H1 (cell line): ENCODE results near the gene IRF2BP2. TPM values are rescaled to one million over a fixed set of nuclear protein-coding genes. Genes with fewer than 3 reads are reported as not detected.

Experiments
- CTCF ChIA-PET: fragments of 300-600 bp; sonication (Branson Sonifier 250); formaldehyde crosslinking; loops from one replicate; lab custom pipeline; 2021; ENCODE audit not compliant: partially characterized antibody; lab: Charles Lee
- POLR2A ChIA-PET: fragments of 300-600 bp; sonication (Branson Sonifier 250); formaldehyde crosslinking; loops from one replicate; lab custom pipeline; 2021; ENCODE audit warnings: inconsistent platforms; ENCODE audit not compliant: partially characterized antibody; lab: Charles Lee
- DNase-seq, 2 experiments: peaks; one replicate each; pipeline versions ENCODE4 v3.0.0 to v3.0.0-alpha.2; 2010 to 2022; ENCODE audit warnings: low spot score in 2 of 2, low read depth in 1 of 2, mixed read lengths in 1 of 2
- FAIRE-seq: peaks from 2 replicates; lab custom pipeline; 2011; peaks lifted over from hg19 to GRCh38; lab: Jason Lieb, UNC
- H2AFZ ChIP-seq: 2 replicates; pipeline ENCODE4 v1.8.1; 2012; ENCODE audit warnings: low read length, inconsistent platforms
- H2AK5ac ChIP-seq: 2 replicates; pipeline ENCODE4 v1.6.1; 2013; ENCODE audit warnings: low read depth, low read length
- H2BK120ac ChIP-seq: replicated peaks from 2 replicates; pipeline ENCODE3; 2013; ENCODE audit warnings: low read depth, low read length, inconsistent platforms
- H2BK12ac ChIP-seq: 2 replicates; pipeline ENCODE4 v1.6.1; 2013; ENCODE audit warnings: low read depth, low read length
- H2BK15ac ChIP-seq: 2 replicates; pipeline ENCODE4 v1.6.1; 2013; ENCODE audit warnings: low read length
- H2BK20ac ChIP-seq: 2 replicates; pipeline ENCODE4 v1.6.1; 2013; ENCODE audit warnings: low read length
- H2BK5ac ChIP-seq: 2 replicates; pipeline ENCODE4 v1.6.1; 2013; ENCODE audit warnings: low read depth, low read length
- H3K14ac ChIP-seq: 2 replicates; pipeline ENCODE4 v1.6.1; 2013; ENCODE audit warnings: inconsistent platforms; ENCODE audit not compliant: insufficient read length
- H3K18ac ChIP-seq: 2 replicates; pipeline ENCODE4 v1.6.1; 2013; ENCODE audit warnings: low read length; ENCODE audit errors: extremely low read depth
- H3K23ac ChIP-seq: 2 replicates; pipeline ENCODE4 v1.6.1; 2013; ENCODE audit warnings: inconsistent platforms; ENCODE audit not compliant: insufficient read length
- H3K23me2 ChIP-seq: 2 replicates; pipeline ENCODE4 v1.6.1; 2013; ENCODE audit warnings: low read depth, low read length
- H3K27ac ChIP-seq: 2 replicates; pipeline ENCODE4 v1.6.1; 2011; ENCODE audit warnings: low read depth, low read length, inconsistent platforms
- H3K27me3 ChIP-seq, 4 experiments: replicated peaks in 1 of 4; 1 replicate in 1 of 4; 2 replicates in 3 of 4; pipeline versions ENCODE4 v1.6.1 to v1.8.1; 2011 to 2013; ENCODE audit warnings: low read length in 3 of 4, mild to moderate bottlenecking in 3 of 4, inconsistent platforms in 2 of 4, mixed read lengths in 2 of 4, moderate library complexity in 1 of 4; ENCODE audit not compliant: control insufficient read depth in 3 of 4, insufficient read depth in 3 of 4; ENCODE audit errors: extremely low read depth in 1 of 4
- H3K36me3 ChIP-seq, 4 experiments: 2 replicates each; pipeline versions ENCODE4 v1.6.1 to v1.8.1; 2011 to 2013; ENCODE audit warnings: mild to moderate bottlenecking in 4 of 4, low read length in 3 of 4, moderate library complexity in 2 of 4, control low read depth in 1 of 4, inconsistent platforms in 1 of 4; ENCODE audit not compliant: insufficient read depth in 4 of 4, control insufficient read depth in 2 of 4
- H3K4ac ChIP-seq: replicated peaks from 2 replicates; pipeline ENCODE3; 2013; ENCODE audit warnings: low read length, low read depth, mixed read lengths, inconsistent platforms; ENCODE audit not compliant: insufficient read length
- H3K4me1 ChIP-seq, 4 experiments: replicated peaks in 1 of 4; 1 replicate in 1 of 4; 2 replicates in 3 of 4; pipeline versions ENCODE4 v1.6.1 to v1.8.1; 2011 to 2013; ENCODE audit warnings: low read length in 3 of 4, inconsistent platforms in 2 of 4, mixed read lengths in 1 of 4; ENCODE audit not compliant: insufficient read depth in 4 of 4, control insufficient read depth in 3 of 4
- H3K4me2 ChIP-seq, 2 experiments: 2 replicates each; pipeline versions ENCODE4 v1.6.1 to v1.8.1; 2011 to 2013; ENCODE audit warnings: low read depth in 2 of 2, low read length in 2 of 2, control low read depth in 1 of 2, inconsistent platforms in 1 of 2, mild to moderate bottlenecking in 1 of 2; ENCODE audit not compliant: insufficient read depth in 1 of 2
- H3K4me3 ChIP-seq, 4 experiments: fragments of 200-600, 300-600 bp in 1 of 4; sonication (generic), shearing (Covaris generic), sonication (Bioruptor Twin) in 1 of 4; 2 replicates each; pipeline versions ENCODE4 v1.5.1 to v1.8.1; 2011 to 2016; ENCODE audit warnings: low read length in 4 of 4, low read depth in 3 of 4, control low read depth in 2 of 4, inconsistent platforms in 2 of 4, mild to moderate bottlenecking in 2 of 4, mixed read lengths in 1 of 4, moderate library complexity in 1 of 4; ENCODE audit not compliant: insufficient read depth in 2 of 4; ENCODE audit errors: extremely low read depth in 1 of 4
- H3K56ac ChIP-seq: replicated peaks from 2 replicates; pipeline ENCODE3; 2013; ENCODE audit warnings: low read depth, mild to moderate bottlenecking, mixed read lengths, low read length, inconsistent platforms; ENCODE audit not compliant: insufficient read length
- H3K79me1 ChIP-seq: 2 replicates; pipeline ENCODE4 v1.6.1; 2013; ENCODE audit warnings: low read depth, low read length, control low read depth
- H3K79me2 ChIP-seq, 2 experiments: 2 replicates each; pipeline versions ENCODE4 v1.6.1 to v1.8.1; 2012 to 2013; ENCODE audit warnings: low read length in 2 of 2, mild to moderate bottlenecking in 2 of 2, inconsistent platforms in 1 of 2; ENCODE audit not compliant: insufficient read depth in 2 of 2, control insufficient read depth in 1 of 2
- H3K9ac ChIP-seq, 4 experiments: replicated peaks in 1 of 4; 1 replicate in 1 of 4; 2 replicates in 3 of 4; pipeline versions ENCODE4 v1.6.1 to v1.8.1; 2011 to 2013; ENCODE audit warnings: low read depth in 3 of 4, low read length in 3 of 4, control low read depth in 2 of 4, mild to moderate bottlenecking in 2 of 4, moderate library complexity in 2 of 4, inconsistent platforms in 1 of 4; ENCODE audit errors: extremely low read depth in 1 of 4
- H3K9me3 ChIP-seq, 2 experiments: 2 replicates each; pipeline versions ENCODE4 v1.6.1 to v1.8.1; 2012 to 2013; ENCODE audit warnings: mild to moderate bottlenecking in 2 of 2, moderate library complexity in 2 of 2, control low read depth in 1 of 2, inconsistent platforms in 1 of 2, low read depth in 1 of 2, low read length in 1 of 2, mixed read lengths in 1 of 2; ENCODE audit not compliant: insufficient read depth in 2 of 2
- H4K20me1 ChIP-seq, 2 experiments: replicated peaks in 1 of 2; 2 replicates each; pipeline versions ENCODE3 to v1.8.1; 2011 to 2013; ENCODE audit warnings: inconsistent platforms in 2 of 2, low read length in 2 of 2, mild to moderate bottlenecking in 1 of 2; ENCODE audit not compliant: insufficient read depth in 2 of 2, control insufficient read depth in 1 of 2
- H4K5ac ChIP-seq: 2 replicates; pipeline ENCODE4 v1.6.1; 2013; ENCODE audit warnings: low read length, low read depth, mixed read lengths, inconsistent platforms; ENCODE audit not compliant: insufficient read length
- H4K8ac ChIP-seq: 2 replicates; pipeline ENCODE4 v1.8.0; 2013; ENCODE audit warnings: mild to moderate bottlenecking, moderate library complexity, low read length, inconsistent platforms; ENCODE audit not compliant: insufficient read depth; ENCODE audit errors: extremely low read depth
- H4K91ac ChIP-seq: replicated peaks from 2 replicates; pipeline ENCODE3; 2013; ENCODE audit warnings: low read length, mixed read lengths, inconsistent platforms; ENCODE audit not compliant: insufficient read length
- CBX8 ChIP-seq: fragments of 300-800, 300-1000 bp; sonication (generic); IDR thresholded peaks from 2 replicates; pipeline ENCODE4 v1.7.1; 2016; ENCODE audit warnings: low read depth, low read length, borderline replicate concordance
- CEBPB ChIP-seq: IDR thresholded peaks from 2 replicates; pipeline ENCODE4 v1.6.1; 2012; ENCODE audit warnings: low read depth, low read length
- EZH2 ChIP-seq: fragments of 200-600 bp; sonication (generic); IDR thresholded peaks from 2 replicates; pipeline ENCODE4 v1.7.1; 2012; ENCODE audit warnings: low read depth, mild to moderate bottlenecking, moderate library complexity, low read length, inconsistent platforms; ENCODE audit not compliant: severe bottlenecking
- GABPA ChIP-seq: IDR thresholded peaks from 2 replicates; pipeline ENCODE4 v1.6.1; 2011; ENCODE audit warnings: mild to moderate bottlenecking, low read length, moderate library complexity, borderline replicate concordance; ENCODE audit not compliant: insufficient read depth
- HDAC6 ChIP-seq: IDR thresholded peaks from one replicate; pipeline ENCODE4 v1.7.1; 2012; ENCODE audit warnings: low read depth, mild to moderate bottlenecking, inconsistent platforms, low read length, moderate library complexity
- JUND ChIP-seq: IDR thresholded peaks from 2 replicates; pipeline ENCODE4 v1.6.1; 2011; ENCODE audit warnings: mild to moderate bottlenecking, improper control_type of control experiment, low read length
- RNF2 ChIP-seq: fragments of 200-900, 300-1000 bp; sonication (generic); IDR thresholded peaks from 2 replicates; pipeline ENCODE4 v1.7.1; 2016; ENCODE audit warnings: borderline replicate concordance, low read depth, mild to moderate bottlenecking, antibody characterized with exemption, low read length; ENCODE audit not compliant: poor library complexity, severe bottlenecking; ENCODE audit errors: missing control alignments
- SAP30 ChIP-seq: fragments of 300-600 bp; sonication (generic); IDR thresholded peaks from 2 replicates; pipeline ENCODE4 v1.7.1; 2012; ENCODE audit warnings: low read length, moderate library complexity, mild to moderate bottlenecking, inconsistent platforms; ENCODE audit not compliant: insufficient read depth, insufficient replicate concordance
- SP2 ChIP-seq: IDR thresholded peaks from 2 replicates; pipeline ENCODE4 v1.6.1; 2012; ENCODE audit warnings: mild to moderate bottlenecking, low read length, inconsistent platforms
- SP4 ChIP-seq: IDR thresholded peaks from 2 replicates; pipeline ENCODE4 v1.6.1; 2012; ENCODE audit warnings: low read length, inconsistent platforms
- TBP ChIP-seq: IDR thresholded peaks from 2 replicates; pipeline ENCODE4 v1.6.1; 2011; ENCODE audit warnings: low read depth, low read length, improper control_type of control experiment
- YY1 ChIP-seq: IDR thresholded peaks from 2 replicates; pipeline ENCODE4 v1.6.1; 2011; ENCODE audit warnings: low read depth, mild to moderate bottlenecking, low read length
- WGBS, 2 experiments: shearing (Covaris generic) in 1 of 2; methylation state at CpG; one replicate each; pipeline versions ENCODE4 v1.1.6 to v1.1.7; 2013 to 2015; ENCODE audit warnings: low lambda C conversion rate in 2 of 2, mixed read lengths in 2 of 2, inconsistent platforms in 1 of 2, low coverage in 1 of 2, missing lambda C conversion rate in 1 of 2; ENCODE audit not compliant: insufficient replicate concordance in 2 of 2, insufficient coverage in 1 of 2, insufficient read length in 1 of 2; ENCODE audit errors: extremely low coverage in 1 of 2, missing lambda C conversion rate in 1 of 2; 5-methylcytosine and 5-hydroxymethylcytosine counted together
- polyA plus RNA-seq, 7 experiments: library from polyadenylated mRNA; depleted of rRNA in 3 of 7; stranded (reverse) in 5 of 7; unstranded in 2 of 7; fragments of >200 nt in 5 of 7; fragments of 200-250 nt in 2 of 7; gene quantifications; 1 replicate in 5 of 7; 2 replicates in 1 of 7; 4 replicates in 1 of 7; pipeline versions ENCODE4 v1.2.1 to v1.2.3, GENCODE V29; 2011 to 2013; ENCODE audit warnings: missing spikeins in 2 of 7, mixed read lengths in 2 of 7
- total RNA-seq: library from RNA; stranded (reverse); fragmentation: NEBNext Ultra II Directional; extraction: Animal tissue kit (Norgen Biotek cat#: 25700); gene quantifications from 2 replicates; pipeline ENCODE4 v1.2.1, GENCODE V29; 2021

The IRF2BP2 gene
- total and polyA plus RNA-seq, 2 of the 8 experiments (the other 6 are each of a cell fraction or from before 2014, with no cell fraction given): 24.9 to 67.5 TPM

DNA sequence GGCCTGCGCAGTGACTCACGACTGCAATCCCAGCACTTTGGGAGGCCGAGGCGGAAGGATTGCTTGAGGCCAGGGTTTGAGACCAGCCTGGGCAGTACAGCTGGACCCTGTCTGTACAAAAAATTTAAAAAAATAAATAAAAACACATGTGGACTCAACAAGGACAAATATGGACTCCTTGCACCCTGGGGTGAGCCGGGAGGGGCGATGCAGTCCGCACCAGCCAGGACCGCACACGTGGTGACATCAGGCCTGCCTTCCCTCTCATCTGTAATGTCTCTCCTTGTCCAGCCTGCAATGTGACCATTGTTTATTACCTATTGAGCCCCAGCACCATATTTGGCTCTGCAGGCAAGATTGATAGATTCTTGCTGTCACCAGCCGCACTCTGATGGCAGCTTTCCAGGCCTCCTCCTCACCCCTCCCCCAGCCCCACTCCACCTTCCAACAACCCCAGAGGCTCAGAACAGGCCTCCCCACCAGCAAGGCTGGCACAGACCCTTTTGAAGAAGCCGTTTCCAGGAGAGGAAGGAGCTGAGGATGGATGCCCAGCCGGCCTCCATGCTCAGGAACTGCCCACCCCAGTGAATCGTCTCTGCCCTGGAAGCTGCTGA is 55.2 kb downstream of the IRF2BP2 start:
- CTCF ChIA-PET: interaction anchor here (2.4 kb wide), 1 partner anchor 17 kb away, joined by 9 read pairs; no protein-coding TSS in a partner anchor
- H3K9me3 ChIP-seq: no peaks in the 10 kb centered on the region
- H3K36me3 ChIP-seq: no peaks in the 10 kb centered on the region
- no peak overlapping the region for H3K56ac ChIP-seq
- FAIRE-seq (no peak), DNase-seq (no peak)
- H2BK15ac ChIP-seq: no peak overlapping the region
- peaks cover 0 to 6% (median 0%) of the 10 kb centered on the region in 4 experiments; a peak in 2 of 7 replicates for H3K4me1 ChIP-seq
- H2BK20ac ChIP-seq: no peak overlapping the region
- H3K79me1 ChIP-seq: no peaks in the 10 kb centered on the region
- TF ChIP-seq JUND (no peak), EZH2 (no peak), HDAC6 (no peak), SAP30 (no peak), SP2 (no peak), GABPA (no peak), CEBPB (no peak), TBP (no peak), SP4 (no peak), RNF2 (no peak), YY1 (no peak), CBX8 (no peak)
- H2BK12ac ChIP-seq: no peak overlapping the region
- no peak overlapping the region for H3K23ac ChIP-seq
- H2BK5ac ChIP-seq: no peak overlapping the region
- H4K20me1 ChIP-seq: no peaks in the 10 kb centered on the region
- H2BK120ac ChIP-seq: no peak overlapping the region
- no peak overlapping the region for H3K27ac ChIP-seq
- H4K91ac ChIP-seq: no peak overlapping the region
- no peak overlapping the region for H3K9ac ChIP-seq
- WGBS, 2 experiments: 90% methylated on average over 12 of the region's 13 CpGs; no CpG with 5 or more reads in 1 of the 2 experiments
- H3K4ac ChIP-seq: no peak overlapping the region
- H3K14ac ChIP-seq: no peak overlapping the region
- no peaks in the 10 kb centered on the region for H3K27me3 ChIP-seq
- no peak overlapping the region for H2AK5ac ChIP-seq
- no peak overlapping the region for H4K5ac ChIP-seq
- H2AFZ ChIP-seq: no peak overlapping the region
- no peak overlapping the region for H4K8ac ChIP-seq
- H3K4me2 ChIP-seq: no peak overlapping the region
- no peak overlapping the region for H3K18ac ChIP-seq
- POLR2A ChIA-PET: interaction anchor here (1.4 kb wide), 1 partner anchor 11 kb away, joined by 4 read pairs; no protein-coding TSS in a partner anchor
- no peaks in the 10 kb centered on the region for H3K79me2 ChIP-seq
- no peaks in the 10 kb centered on the region for H3K23me2 ChIP-seq
- H3K4me3 ChIP-seq: no peak overlapping the region
